Hypothalamus (tissue), 51 donors: ENCODE results near the gene B3GALT6.

ENCODE experiments used
- DNase-seq, 51 donors: peaks; one replicate each; lab custom pipeline; 2025; lab: John Stamatoyannopoulos, UW

B3GALT6 gene

DNA sequence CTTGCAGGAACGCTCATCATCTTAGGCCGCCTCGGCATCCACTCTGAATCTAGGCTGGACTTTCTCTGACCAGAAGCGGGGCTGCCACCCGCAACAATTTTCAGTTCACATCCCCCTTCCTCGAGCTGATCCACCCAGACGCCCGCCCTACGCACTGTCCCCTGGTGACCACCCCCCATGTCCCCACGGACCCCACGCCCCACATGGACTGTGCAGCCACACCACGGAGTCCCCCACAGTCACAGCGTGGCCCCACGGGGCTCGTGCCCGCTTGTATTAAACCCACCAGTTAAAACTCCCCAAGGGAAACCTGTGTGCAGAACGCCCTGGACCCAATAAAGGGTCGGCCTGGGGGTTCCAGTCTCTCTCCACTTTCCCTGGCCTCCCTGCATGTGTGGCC, 27.5 kb downstream of the B3GALT6 start:
- no peak for DNase-seq

GRCh38 chr1:1259951-1260600, 28.0 kb downstream of the B3GALT6 start:
- peak in 3 of 51 donors; percentile 9 to 22 (median 18) for DNase-seq

DNA sequence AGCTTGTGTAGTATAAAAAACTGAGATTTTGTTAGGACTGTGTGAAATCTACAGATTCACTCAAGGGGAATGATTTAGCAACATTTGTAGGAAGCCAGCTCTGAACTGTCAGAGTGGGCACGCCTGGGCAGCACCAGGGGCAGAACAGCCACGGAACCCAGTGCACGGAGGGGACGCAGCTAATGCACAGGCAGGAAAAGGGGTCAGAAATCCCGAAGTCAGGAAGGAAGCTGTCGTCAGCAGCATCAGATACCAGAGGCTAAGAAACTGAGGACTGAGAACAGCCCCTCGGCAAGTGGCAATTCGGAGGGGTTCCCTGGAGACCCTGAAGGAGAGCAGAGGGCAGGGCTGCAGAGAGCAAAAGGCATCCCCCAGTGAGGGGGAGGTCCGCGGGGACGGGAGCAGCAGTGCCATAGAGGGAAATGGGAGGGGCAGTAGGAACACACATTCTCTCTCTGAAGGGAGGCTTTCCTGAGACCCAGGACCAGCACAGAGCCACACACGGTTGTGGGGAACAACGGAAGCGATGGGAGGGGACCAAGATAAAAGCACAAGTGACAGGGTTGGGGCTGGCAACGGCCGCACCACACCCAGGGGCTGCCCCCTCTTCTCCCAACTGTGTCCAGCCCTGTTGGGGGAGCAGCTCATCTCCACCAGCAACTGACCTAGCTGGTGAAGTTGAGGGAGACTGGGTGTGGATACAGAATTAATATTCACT, 29.0 kb downstream of the B3GALT6 start:
- no peak for DNase-seq

GRCh38 chr1:1262071-1262470, 30.0 kb downstream of the B3GALT6 start:
- no peak for DNase-seq

GRCh38 chr1:1262758-1263157, 30.7 kb downstream of the B3GALT6 start:
- no peak for DNase-seq

GRCh38 chr1:1264026-1264425, 32.0 kb downstream of the B3GALT6 start:
- no peak for DNase-seq

DNA sequence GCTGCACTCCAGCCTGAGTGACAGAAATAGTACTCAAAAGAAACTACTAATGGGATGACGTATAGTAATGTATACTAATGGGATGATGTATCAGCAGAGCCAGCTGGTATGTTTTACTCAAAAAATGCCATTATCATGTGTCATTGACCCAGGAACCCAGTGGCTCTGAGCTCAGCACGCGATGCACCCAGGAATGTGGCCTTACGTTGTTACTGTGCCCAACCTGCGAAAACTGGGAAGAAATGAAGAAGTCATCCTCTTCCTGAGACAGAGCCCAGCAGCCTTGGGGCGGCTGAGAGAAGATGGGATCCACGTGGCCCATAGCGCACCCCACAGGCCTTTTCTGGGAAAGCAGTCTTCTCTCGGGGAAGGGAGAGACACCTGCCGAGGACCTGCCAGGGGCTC, 32.8 kb downstream of the B3GALT6 start:
- no peak for DNase-seq

DNA sequence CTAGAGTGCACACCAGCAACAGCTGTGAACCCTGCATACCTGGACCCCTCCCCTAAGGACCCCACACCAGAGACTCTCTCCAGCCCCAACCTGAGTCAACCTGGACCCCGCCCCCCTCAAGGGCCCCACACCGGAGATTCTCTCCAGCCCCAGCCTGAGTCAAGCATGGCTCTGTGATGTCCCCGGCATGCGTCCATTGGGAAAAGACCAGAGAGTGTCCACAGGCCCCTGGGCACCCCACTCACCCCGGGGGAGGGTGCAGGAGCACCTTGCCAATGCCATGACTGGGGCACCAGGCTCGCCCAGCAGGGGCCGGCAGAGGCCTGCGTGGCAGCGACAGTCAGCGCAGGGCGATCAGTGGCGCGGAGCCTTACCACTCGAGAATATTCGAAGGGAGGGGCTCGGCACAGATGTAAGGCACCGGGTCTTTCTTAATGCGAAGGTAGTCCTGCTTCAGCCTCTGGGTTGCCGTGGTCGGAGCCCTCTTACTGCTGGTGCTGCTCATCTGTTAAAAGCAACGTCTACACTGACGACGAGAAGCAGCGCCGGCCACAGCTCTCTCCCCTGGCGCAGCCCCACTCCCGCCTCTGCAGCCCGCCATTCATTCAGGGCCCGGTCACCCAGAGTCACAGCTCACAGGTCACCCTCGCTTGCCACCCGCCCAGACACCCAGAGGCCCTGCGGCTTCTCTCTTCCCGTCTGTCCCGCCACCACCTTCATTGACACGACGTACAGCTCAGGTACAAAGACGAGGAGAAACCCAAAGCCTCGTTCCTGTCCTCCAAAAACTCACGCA, 35.6 kb downstream of the B3GALT6 start:
- DNase-seq, result no peak

- DNase-seq, result no peak
These were observed 36.2 kb downstream of the B3GALT6 start for GRCh38 chr1:1268284-1268682.

DNA sequence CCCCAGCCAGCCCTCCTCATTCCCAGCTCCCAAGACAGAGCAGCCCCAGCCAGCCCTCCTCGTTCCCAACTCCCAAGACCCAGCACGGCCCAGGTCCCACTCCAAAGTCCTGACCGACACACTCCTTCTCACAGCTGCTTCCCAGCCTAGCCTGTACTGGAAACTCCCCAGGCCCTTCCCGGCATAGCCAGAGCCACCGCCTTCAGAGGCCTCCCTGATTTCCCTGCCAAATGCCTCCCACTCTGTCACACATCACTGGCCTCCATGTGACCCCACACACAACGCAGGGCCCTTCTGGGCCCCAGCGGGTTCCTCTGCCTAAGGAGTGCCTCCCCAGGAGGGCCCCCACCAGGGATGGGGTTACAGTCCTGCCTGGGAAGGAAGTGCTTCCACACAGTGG, 38.8 kb downstream of the B3GALT6 start:
- no peak for DNase-seq

GRCh38 chr1:1272341-1273208, 40.5 kb downstream of the B3GALT6 start:
- no peak for DNase-seq

DNA sequence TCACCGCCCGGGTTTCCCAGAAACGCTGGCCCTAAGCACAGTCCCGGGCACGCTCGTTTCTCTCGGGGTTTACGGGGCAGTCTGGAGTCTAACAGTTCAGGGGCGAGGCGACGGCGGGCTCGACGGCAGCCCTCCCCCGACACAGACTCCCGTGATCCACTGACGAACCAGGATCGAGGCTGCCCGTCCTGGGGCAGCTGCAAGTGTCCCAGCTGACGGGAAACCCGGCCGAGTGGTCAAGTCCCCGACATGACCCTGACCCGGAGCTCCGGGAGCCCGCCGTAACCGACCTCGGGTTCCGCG, 41.1 kb downstream of the B3GALT6 start:
- peak in 1 of 51 donors; percentile 47 for DNase-seq

- DNase-seq, result peak; percentile 53 to 97 (median 91)
These were observed 41.7 kb downstream of the B3GALT6 start, which contains the start of gene UBE2J2 for GRCh38 chr1:1273512-1274298. UBE2J2 (minus strand) TSS chr1:1273854; CDS start chr1:1267992, 5,862 bp downstream.

GRCh38 chr1:1274299-1274930, 42.4 kb downstream of the B3GALT6 start:
- DNase-seq, result peak in 4 of 51 donors; percentile 7 to 51 (median 28)

- DNase-seq, result no peak
These were observed 42.9 kb downstream of the B3GALT6 start for GRCh38 chr1:1274931-1275431.

DNA sequence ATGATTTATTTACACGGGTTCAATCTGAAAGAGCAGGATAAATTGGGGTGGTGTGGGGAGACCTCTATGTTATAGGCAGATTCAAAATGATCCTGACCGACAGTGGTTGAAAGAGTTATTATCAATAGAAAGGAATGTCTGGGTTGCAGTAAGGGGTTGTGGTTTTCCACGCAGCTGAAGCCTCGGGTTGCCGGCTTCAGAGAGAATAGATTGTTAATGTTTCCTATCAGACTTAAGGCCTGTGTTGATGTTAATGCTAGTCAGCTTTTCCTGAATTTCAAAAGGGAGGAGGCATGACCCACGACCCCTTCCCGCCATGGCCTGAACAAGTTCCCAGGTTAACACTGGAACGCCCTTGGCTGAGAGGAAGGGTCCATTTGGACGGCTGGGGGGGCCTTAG, 43.8 kb downstream of the B3GALT6 start:
- DNase-seq, result no peak

DNA sequence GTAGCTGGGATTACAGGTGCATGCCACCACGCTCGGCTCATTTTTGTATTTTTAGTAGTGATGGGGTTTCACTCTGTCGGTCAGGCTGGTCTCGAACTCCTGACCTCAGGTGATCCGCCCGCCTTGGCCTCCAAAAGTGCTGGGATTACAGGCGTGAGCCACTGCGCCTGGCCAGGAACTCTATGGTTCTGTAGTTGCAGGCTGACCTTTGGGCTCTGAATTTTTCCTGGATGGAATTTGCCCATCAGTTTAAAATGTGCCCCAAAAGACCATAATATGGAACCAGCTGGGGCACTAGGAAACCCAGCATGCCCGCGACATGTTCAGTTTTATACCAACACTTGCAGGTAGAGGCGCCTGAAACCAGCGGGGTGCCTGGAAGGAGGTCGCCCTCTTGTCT, 46.6 kb downstream of the B3GALT6 start:
- no peak for DNase-seq

DNA sequence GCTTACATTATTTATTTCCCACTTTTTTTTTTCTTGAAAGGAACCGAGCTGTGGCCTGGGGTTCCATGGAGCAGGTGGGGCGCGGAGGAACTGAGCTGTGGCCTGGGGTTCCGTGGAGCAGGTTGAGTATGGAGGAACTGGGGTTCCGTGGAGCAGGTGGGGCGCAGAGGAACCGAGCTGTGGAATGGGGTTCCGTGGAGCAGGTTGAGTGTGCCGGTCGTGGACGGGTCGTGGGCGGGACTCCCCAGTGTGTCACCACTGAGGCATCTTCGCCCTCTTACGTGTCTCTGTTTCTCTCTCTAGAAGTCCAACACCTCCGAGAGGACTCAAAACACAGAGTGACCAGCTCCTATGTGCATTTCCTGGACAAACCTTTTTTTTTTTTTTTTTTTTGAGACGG, 47.0 kb downstream of the B3GALT6 start:
- DNase-seq, result no peak

- DNase-seq, result no peak
These were observed 48.9 kb downstream of the B3GALT6 start for GRCh38 chr1:1280782-1281481.
